Glutamatergic neuron (in vitro differentiated cells): ENCODE results near the gene ASIP. TPM values are rescaled to one million over a fixed set of nuclear protein-coding genes. Genes with fewer than 3 reads are reported as not detected.

ENCODE experiments used
- DNase-seq: peaks from one replicate; pipeline ENCODE4 v3.0.0; 2022
- H3K27ac Mint-ChIP-seq: one replicate; pipeline ENCODE4 v1.8.0; 2020; ENCODE audit warnings: mild to moderate bottlenecking, mixed read lengths, inconsistent platforms; ENCODE audit not compliant: unreplicated experiment
- H3K27me3 Mint-ChIP-seq: one replicate; pipeline ENCODE4 v1.8.0; 2020; ENCODE audit warnings: mild to moderate bottlenecking, moderate library complexity, mixed read lengths, inconsistent platforms; ENCODE audit not compliant: unreplicated experiment
- H3K36me3 Mint-ChIP-seq: one replicate; pipeline ENCODE4 v1.8.0; 2020; ENCODE audit warnings: mild to moderate bottlenecking, mixed read lengths, inconsistent platforms; ENCODE audit not compliant: unreplicated experiment
- H3K4me1 Mint-ChIP-seq: one replicate; pipeline ENCODE4 v1.8.0; 2020; ENCODE audit warnings: mild to moderate bottlenecking, low read depth, mixed read lengths, inconsistent platforms; ENCODE audit not compliant: unreplicated experiment
- H3K4me3 Mint-ChIP-seq: one replicate; pipeline ENCODE4 v1.8.0; 2020; ENCODE audit warnings: mild to moderate bottlenecking, mixed read lengths, inconsistent platforms; ENCODE audit not compliant: unreplicated experiment
- H3K9me3 Mint-ChIP-seq: one replicate; pipeline ENCODE4 v1.8.0; 2020; ENCODE audit warnings: mild to moderate bottlenecking, moderate library complexity, mixed read lengths, inconsistent platforms; ENCODE audit not compliant: unreplicated experiment
- CTCF ChIP-seq: fragments of 200-600 bp; sonication (generic); IDR thresholded peaks from one replicate; pipeline ENCODE4 v1.5.0; 2021; ENCODE audit not compliant: partially characterized antibody, unreplicated experiment
- total RNA-seq: library from RNA; stranded (reverse); fragmentation: NEBNext Ultra II Directional; extraction: Animal tissue kit (Norgen Biotek cat#: 25700); gene quantifications from one replicate; pipeline ENCODE4 v1.2.1, GENCODE V29; 2021; ENCODE audit not compliant: unreplicated experiment

Gene ASIP
- total RNA-seq, 1 donor from 2014 or later = not detected

- Mint-ChIP-seq H3K4me3 (no peak overlapping the region), H3K36me3 (no peaks in the 10 kb centered on the region), H3K27ac (no peak overlapping the region), H3K9me3 (peaks cover 4% of the 10 kb centered on the region), H3K27me3 (peaks cover 4% of the 10 kb centered on the region), H3K4me1 (no peaks in the 10 kb centered on the region)
- no peak for TF ChIP-seq CTCF
- no peak for DNase-seq
Observed at GRCh38 chr20:34290471-34290870, 49.2 kb downstream of the ASIP start.

DNA sequence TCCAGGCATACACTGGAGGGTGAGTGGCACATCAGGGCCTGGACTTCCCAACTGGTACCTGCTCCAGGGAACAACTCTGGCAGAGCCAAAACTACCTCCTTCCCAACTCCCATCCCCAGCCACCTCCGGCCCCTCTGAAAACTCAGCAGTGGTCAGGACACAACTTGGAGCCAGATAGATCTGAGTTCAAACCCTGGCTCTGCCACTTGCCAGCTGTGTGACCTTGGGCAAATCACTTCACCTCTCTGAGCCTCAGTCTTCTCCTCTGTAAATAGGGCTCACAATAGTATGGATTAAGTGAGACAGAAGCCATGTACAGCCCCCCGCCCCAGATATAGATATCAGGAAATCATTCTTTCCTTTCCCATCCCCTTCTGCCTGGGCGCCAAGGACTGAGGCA lies 51.3 kb downstream of the ASIP start:
- Mint-ChIP-seq H3K27me3 (peaks cover 4% of the 10 kb centered on the region), H3K27ac (no peak overlapping the region), H3K9me3 (peaks cover under 1% of the 10 kb centered on the region), H3K4me3 (no peak overlapping the region), H3K4me1 (peaks cover 9% of the 10 kb centered on the region), H3K36me3 (no peaks in the 10 kb centered on the region)
- TF ChIP-seq CTCF = no peak
- DNase-seq = no peak

GRCh38 chr20:34293119-34293518 lies 51.9 kb downstream of the ASIP start:
- Mint-ChIP-seq H3K4me3 (no peak overlapping the region), H3K27me3 (peaks cover 4% of the 10 kb centered on the region), H3K36me3 (no peaks in the 10 kb centered on the region), H3K9me3 (peaks cover 2% of the 10 kb centered on the region), H3K27ac (no peak overlapping the region), H3K4me1 (peaks cover 9% of the 10 kb centered on the region)
- DNase-seq = no peak
- TF ChIP-seq CTCF = no peak

DNA sequence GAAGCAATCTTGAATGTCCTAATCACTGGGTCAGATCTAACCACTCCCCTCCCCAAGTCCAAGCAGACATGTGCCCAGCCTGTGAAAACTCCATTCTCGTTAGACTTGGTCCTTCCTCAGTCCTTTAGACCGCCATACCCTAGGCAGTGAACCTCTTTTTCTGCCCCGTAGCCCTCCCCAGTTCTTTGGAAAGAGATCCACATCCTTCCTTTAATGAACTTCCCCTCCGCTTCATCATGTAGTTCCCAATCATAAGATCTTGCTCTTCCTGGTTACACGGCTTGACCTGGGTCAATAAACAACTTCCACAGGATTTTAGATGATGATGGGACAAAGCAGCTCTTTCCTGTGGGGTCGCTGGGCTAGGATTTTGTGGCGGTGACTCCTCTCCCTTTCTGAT lies 52.4 kb downstream of the ASIP start:
- Mint-ChIP-seq H3K27me3 (peaks cover 4% of the 10 kb centered on the region), H3K36me3 (no peaks in the 10 kb centered on the region), H3K9me3 (peaks cover 2% of the 10 kb centered on the region), H3K4me3 (no peak overlapping the region), H3K27ac (no peak overlapping the region), H3K4me1 (peaks cover 9% of the 10 kb centered on the region)
- DNase-seq = no peak
- TF ChIP-seq CTCF = no peak

- Mint-ChIP-seq H3K9me3 (peaks cover 2% of the 10 kb centered on the region), H3K36me3 (no peaks in the 10 kb centered on the region), H3K27ac (no peak overlapping the region), H3K4me1 (peaks cover 9% of the 10 kb centered on the region), H3K4me3 (no peak overlapping the region), H3K27me3 (peaks cover 2% of the 10 kb centered on the region)
- TF ChIP-seq CTCF = no peak
- no peak for DNase-seq
Observed at GRCh38 chr20:34294563-34294962, 53.3 kb downstream of the ASIP start.
